Measurements from ENCODE around the gene GMDS.

GMDS gene

DNA sequence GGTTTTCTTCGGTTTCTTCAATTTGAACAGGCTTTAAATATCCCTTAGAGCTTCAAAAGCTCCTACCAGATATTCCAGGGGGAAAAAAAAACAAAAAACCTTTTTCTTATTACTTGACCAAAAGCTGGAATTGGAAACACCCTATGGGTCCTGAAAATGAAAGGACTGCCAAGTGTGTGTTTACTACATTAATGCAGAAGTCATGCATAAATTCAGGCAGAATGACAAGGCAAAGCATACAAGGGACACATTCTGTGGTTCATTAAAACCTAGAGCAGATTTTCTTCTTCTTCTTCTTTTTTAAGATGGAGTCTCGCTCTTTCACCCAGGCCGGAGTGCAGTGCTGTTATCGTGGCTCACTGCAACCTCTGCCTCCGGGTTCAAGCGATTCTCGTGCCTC is 119.1 kb downstream of the GMDS start:
- TF ChIP-seq, protein P1, sequence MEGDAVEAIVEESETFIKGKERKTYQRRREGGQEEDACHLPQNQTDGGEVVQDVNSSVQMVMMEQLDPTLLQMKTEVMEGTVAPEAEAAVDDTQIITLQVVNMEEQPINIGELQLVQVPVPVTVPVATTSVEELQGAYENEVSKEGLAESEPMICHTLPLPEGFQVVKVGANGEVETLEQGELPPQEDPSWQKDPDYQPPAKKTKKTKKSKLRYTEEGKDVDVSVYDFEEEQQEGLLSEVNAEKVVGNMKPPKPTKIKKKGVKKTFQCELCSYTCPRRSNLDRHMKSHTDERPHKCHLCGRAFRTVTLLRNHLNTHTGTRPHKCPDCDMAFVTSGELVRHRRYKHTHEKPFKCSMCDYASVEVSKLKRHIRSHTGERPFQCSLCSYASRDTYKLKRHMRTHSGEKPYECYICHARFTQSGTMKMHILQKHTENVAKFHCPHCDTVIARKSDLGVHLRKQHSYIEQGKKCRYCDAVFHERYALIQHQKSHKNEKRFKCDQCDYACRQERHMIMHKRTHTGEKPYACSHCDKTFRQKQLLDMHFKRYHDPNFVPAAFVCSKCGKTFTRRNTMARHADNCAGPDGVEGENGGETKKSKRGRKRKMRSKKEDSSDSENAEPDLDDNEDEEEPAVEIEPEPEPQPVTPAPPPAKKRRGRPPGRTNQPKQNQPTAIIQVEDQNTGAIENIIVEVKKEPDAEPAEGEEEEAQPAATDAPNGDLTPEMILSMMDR (IDR thresholded peaks at IDR 0.05; ENCODE audit: control insufficient read depth, insufficient read depth, low read depth, low read length, missing control alignments) = no peak
- no peak for DNase-seq (ENCODE audit: low read depth)
- H3K4me3 ChIP-seq (ENCODE audit: control insufficient read depth, low read depth, low read length) = no peak overlapping the region

DNA sequence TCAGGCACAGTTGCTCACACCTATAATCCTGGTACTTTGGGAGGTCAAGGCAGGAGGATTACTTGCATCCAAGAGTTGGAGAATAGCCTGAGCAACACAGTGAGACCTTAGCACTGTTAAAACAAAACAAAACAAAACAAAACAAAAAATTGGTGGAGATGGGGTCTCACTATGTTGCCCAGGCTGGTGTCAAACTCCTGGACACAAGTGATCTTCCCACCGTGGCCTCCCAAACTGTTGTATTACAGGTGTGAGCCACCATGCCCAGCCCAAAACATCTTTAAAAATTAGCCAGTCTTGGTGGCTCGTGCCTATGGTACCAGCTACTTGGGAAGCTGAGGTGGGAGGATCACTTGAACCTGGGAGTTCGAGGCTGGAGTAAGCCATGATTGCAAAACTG is 120.2 kb downstream of the GMDS start:
- TF ChIP-seq, protein P1 (IDR thresholded peaks at IDR 0.05; ENCODE audit: control insufficient read depth, insufficient read depth, low read depth, low read length, missing control alignments) = no peak
- DNase-seq (ENCODE audit: low read depth) = no peak
- H3K4me3 ChIP-seq (ENCODE audit: control insufficient read depth, low read depth, low read length) = no peak overlapping the region

DNA sequence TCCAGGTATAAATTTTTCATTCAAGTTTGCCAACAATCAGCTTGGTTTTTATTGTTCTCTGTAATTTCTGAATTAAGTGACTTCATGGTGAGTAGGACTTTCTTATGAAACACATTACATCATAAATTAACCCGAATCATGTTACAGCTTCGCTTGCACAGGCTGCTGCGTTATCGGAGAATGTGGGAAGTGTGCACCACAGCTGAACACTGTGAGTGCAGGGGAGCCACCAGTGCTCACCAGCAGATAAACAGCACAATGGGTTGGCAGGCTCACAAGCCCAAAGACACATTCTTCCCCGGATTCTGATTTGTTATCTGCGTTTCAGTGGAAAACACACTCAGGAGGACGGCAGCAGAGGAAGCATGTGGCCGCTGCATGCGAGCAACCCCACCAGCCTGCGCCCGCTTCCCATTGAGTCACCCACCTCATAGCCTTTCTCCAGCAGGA is 121.1 kb downstream of the GMDS start:
- no peak overlapping the region for H3K4me3 ChIP-seq (ENCODE audit: control insufficient read depth, low read depth, low read length)
- no peak for DNase-seq (ENCODE audit: low read depth)
- TF ChIP-seq, protein P1 (IDR thresholded peaks at IDR 0.05; ENCODE audit: control insufficient read depth, insufficient read depth, low read depth, low read length, missing control alignments) = no peak

DNA sequence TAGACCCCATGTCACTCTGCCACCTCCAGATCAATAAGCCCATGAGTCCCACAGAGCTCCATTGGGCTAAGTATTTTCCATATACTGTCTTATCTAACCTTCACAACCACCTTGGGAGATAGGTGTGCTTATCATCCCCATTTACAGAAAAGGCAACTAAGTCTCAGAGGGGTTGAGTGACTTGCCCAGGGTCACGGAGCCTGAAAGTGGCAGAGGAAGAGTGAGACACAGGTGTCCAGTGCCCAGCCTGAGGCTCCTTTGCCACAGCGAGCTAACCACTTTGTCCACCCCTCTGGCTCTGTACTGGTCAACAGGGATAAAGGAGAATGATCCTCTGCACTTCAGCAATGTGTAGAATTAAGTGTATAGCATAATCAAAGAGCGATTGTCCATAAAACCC is 124.5 kb downstream of the GMDS start:
- TF ChIP-seq, protein P1 (IDR thresholded peaks at IDR 0.05; ENCODE audit: control insufficient read depth, insufficient read depth, low read depth, low read length, missing control alignments) = no peak
- no peak overlapping the region for H3K4me3 ChIP-seq (ENCODE audit: control insufficient read depth, low read depth, low read length)
- no peak for DNase-seq (ENCODE audit: low read depth)

DNA sequence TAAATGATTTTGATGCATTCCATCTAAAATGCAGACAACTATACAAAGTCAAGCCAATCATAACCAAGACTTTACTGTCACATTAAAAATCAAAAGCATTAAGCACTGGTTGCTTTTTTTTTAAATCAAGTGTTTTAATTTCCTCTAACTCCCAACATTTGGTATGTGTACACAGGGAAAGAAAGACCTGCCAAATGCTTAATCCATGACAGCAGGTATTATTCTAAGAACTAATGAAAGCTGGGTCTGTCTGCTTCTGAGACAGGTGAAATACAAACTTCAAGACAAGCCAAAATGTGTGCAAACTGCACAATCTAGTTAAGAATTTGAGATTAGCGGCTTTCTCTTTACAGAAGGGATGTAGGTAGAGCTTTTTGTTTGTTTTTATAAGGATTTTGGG is 126.1 kb downstream of the GMDS start:
- H3K4me3 ChIP-seq (ENCODE audit: control insufficient read depth, low read depth, low read length) = no peak overlapping the region
- TF ChIP-seq, protein P1 (IDR thresholded peaks at IDR 0.05; ENCODE audit: control insufficient read depth, insufficient read depth, low read depth, low read length, missing control alignments) = no peak

DNA sequence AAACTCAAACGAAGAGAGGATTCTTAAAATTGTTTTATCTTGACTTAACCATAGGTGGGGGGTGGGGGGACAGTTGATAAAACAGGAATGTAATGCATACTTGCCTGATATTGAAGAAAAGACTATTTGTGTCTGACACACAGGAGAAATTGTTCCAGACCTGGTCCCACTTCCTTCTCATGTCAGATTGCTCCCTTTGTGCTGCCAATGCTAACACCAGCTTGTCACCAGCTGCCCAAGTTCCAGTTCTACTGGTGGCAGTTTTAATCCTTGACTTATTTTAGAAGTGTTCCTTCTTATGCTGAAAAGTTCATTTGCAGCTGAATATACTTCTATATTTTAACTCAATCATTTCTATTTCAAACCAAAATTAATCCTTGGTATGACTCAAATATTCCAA is 127.3 kb downstream of the GMDS start:
- no peak overlapping the region for H3K4me3 ChIP-seq (ENCODE audit: control insufficient read depth, low read depth, low read length)
- TF ChIP-seq, protein P1 (IDR thresholded peaks at IDR 0.05; ENCODE audit: control insufficient read depth, insufficient read depth, low read depth, low read length, missing control alignments) = no peak
- no peak for DNase-seq (ENCODE audit: low read depth)

More for the DNA sequence above, 126.1 kb downstream of the GMDS start:
- DNase-seq (ENCODE audit: low read depth) = no peak

DNA sequence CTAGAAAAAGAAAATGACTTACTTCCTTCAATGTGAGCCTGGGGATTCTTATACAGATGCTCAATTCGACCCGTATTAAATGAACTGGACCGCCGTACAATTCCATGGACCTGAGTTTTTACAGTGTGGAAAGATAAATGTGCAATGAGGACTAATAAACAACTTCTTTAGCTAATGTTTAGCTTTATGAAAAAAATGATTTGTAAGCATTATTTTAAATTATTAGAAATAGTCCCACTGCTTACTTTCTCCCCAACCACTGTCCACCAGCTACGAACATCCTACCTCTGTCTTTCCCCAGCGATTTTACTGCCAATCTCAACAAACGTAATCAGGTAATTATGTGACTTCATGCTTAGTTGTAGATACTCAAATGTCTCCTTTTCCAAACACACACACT is 128.0 kb downstream of the GMDS start:
- H3K4me3 ChIP-seq (ENCODE audit: control insufficient read depth, low read depth, low read length) = no peak overlapping the region
- no peak for DNase-seq (ENCODE audit: low read depth)
- TF ChIP-seq, protein P1 (IDR thresholded peaks at IDR 0.05; ENCODE audit: control insufficient read depth, insufficient read depth, low read depth, low read length, missing control alignments) = no peak

Measured in AG09309 (cell line).